H1 (cell line): Measurements from ENCODE around the gene CCDC174. TPM values are rescaled to one million over a fixed set of nuclear protein-coding genes. Genes with fewer than 3 reads are reported as not detected.

ENCODE experiments used
- CTCF ChIA-PET: fragments of 300-600 bp; sonication (Branson Sonifier 250); formaldehyde crosslinking; loops from one replicate; lab custom pipeline; 2021; ENCODE audit not compliant: partially characterized antibody; lab: Charles Lee
- POLR2A ChIA-PET: fragments of 300-600 bp; sonication (Branson Sonifier 250); formaldehyde crosslinking; loops from one replicate; lab custom pipeline; 2021; ENCODE audit warnings: inconsistent platforms; ENCODE audit not compliant: partially characterized antibody; lab: Charles Lee
- DNase-seq, 2 experiments: peaks; one replicate each; pipeline versions ENCODE4 v3.0.0 to v3.0.0-alpha.2; 2010 to 2022; ENCODE audit warnings: low spot score in 2 of 2, low read depth in 1 of 2, mixed read lengths in 1 of 2
- FAIRE-seq: peaks from 2 replicates; lab custom pipeline; 2011; peaks lifted over from hg19 to GRCh38; lab: Jason Lieb, UNC
- H2AFZ ChIP-seq: 2 replicates; pipeline ENCODE4 v1.8.1; 2012; ENCODE audit warnings: low read length, inconsistent platforms
- H2AK5ac ChIP-seq: 2 replicates; pipeline ENCODE4 v1.6.1; 2013; ENCODE audit warnings: low read depth, low read length
- H2BK120ac ChIP-seq: replicated peaks from 2 replicates; pipeline ENCODE3; 2013; ENCODE audit warnings: low read depth, low read length, inconsistent platforms
- H2BK12ac ChIP-seq: 2 replicates; pipeline ENCODE4 v1.6.1; 2013; ENCODE audit warnings: low read depth, low read length
- H2BK15ac ChIP-seq: 2 replicates; pipeline ENCODE4 v1.6.1; 2013; ENCODE audit warnings: low read length
- H2BK20ac ChIP-seq: 2 replicates; pipeline ENCODE4 v1.6.1; 2013; ENCODE audit warnings: low read length
- H2BK5ac ChIP-seq: 2 replicates; pipeline ENCODE4 v1.6.1; 2013; ENCODE audit warnings: low read depth, low read length
- H3K14ac ChIP-seq: 2 replicates; pipeline ENCODE4 v1.6.1; 2013; ENCODE audit warnings: inconsistent platforms; ENCODE audit not compliant: insufficient read length
- H3K18ac ChIP-seq: 2 replicates; pipeline ENCODE4 v1.6.1; 2013; ENCODE audit warnings: low read length; ENCODE audit errors: extremely low read depth
- H3K23ac ChIP-seq: 2 replicates; pipeline ENCODE4 v1.6.1; 2013; ENCODE audit warnings: inconsistent platforms; ENCODE audit not compliant: insufficient read length
- H3K23me2 ChIP-seq: 2 replicates; pipeline ENCODE4 v1.6.1; 2013; ENCODE audit warnings: low read depth, low read length
- H3K27ac ChIP-seq: 2 replicates; pipeline ENCODE4 v1.6.1; 2011; ENCODE audit warnings: low read depth, low read length, inconsistent platforms
- H3K27me3 ChIP-seq, 4 experiments: replicated peaks in 1 of 4; 1 replicate in 1 of 4; 2 replicates in 3 of 4; pipeline versions ENCODE4 v1.6.1 to v1.8.1; 2011 to 2013; ENCODE audit warnings: low read length in 3 of 4, mild to moderate bottlenecking in 3 of 4, inconsistent platforms in 2 of 4, mixed read lengths in 2 of 4, moderate library complexity in 1 of 4; ENCODE audit not compliant: control insufficient read depth in 3 of 4, insufficient read depth in 3 of 4; ENCODE audit errors: extremely low read depth in 1 of 4
- H3K36me3 ChIP-seq, 4 experiments: 2 replicates each; pipeline versions ENCODE4 v1.6.1 to v1.8.1; 2011 to 2013; ENCODE audit warnings: mild to moderate bottlenecking in 4 of 4, low read length in 3 of 4, moderate library complexity in 2 of 4, control low read depth in 1 of 4, inconsistent platforms in 1 of 4; ENCODE audit not compliant: insufficient read depth in 4 of 4, control insufficient read depth in 2 of 4
- H3K4ac ChIP-seq: replicated peaks from 2 replicates; pipeline ENCODE3; 2013; ENCODE audit warnings: low read length, low read depth, mixed read lengths, inconsistent platforms; ENCODE audit not compliant: insufficient read length
- H3K4me1 ChIP-seq, 4 experiments: replicated peaks in 1 of 4; 1 replicate in 1 of 4; 2 replicates in 3 of 4; pipeline versions ENCODE4 v1.6.1 to v1.8.1; 2011 to 2013; ENCODE audit warnings: low read length in 3 of 4, inconsistent platforms in 2 of 4, mixed read lengths in 1 of 4; ENCODE audit not compliant: insufficient read depth in 4 of 4, control insufficient read depth in 3 of 4
- H3K4me2 ChIP-seq, 2 experiments: 2 replicates each; pipeline versions ENCODE4 v1.6.1 to v1.8.1; 2011 to 2013; ENCODE audit warnings: low read depth in 2 of 2, low read length in 2 of 2, control low read depth in 1 of 2, inconsistent platforms in 1 of 2, mild to moderate bottlenecking in 1 of 2; ENCODE audit not compliant: insufficient read depth in 1 of 2
- H3K4me3 ChIP-seq, 4 experiments: fragments of 200-600, 300-600 bp in 1 of 4; sonication (generic), shearing (Covaris generic), sonication (Bioruptor Twin) in 1 of 4; 2 replicates each; pipeline versions ENCODE4 v1.5.1 to v1.8.1; 2011 to 2016; ENCODE audit warnings: low read length in 4 of 4, low read depth in 3 of 4, control low read depth in 2 of 4, inconsistent platforms in 2 of 4, mild to moderate bottlenecking in 2 of 4, mixed read lengths in 1 of 4, moderate library complexity in 1 of 4; ENCODE audit not compliant: insufficient read depth in 2 of 4; ENCODE audit errors: extremely low read depth in 1 of 4
- H3K56ac ChIP-seq: replicated peaks from 2 replicates; pipeline ENCODE3; 2013; ENCODE audit warnings: low read depth, mild to moderate bottlenecking, mixed read lengths, low read length, inconsistent platforms; ENCODE audit not compliant: insufficient read length
- H3K79me1 ChIP-seq: 2 replicates; pipeline ENCODE4 v1.6.1; 2013; ENCODE audit warnings: low read depth, low read length, control low read depth
- H3K79me2 ChIP-seq, 2 experiments: 2 replicates each; pipeline versions ENCODE4 v1.6.1 to v1.8.1; 2012 to 2013; ENCODE audit warnings: low read length in 2 of 2, mild to moderate bottlenecking in 2 of 2, inconsistent platforms in 1 of 2; ENCODE audit not compliant: insufficient read depth in 2 of 2, control insufficient read depth in 1 of 2
- H3K9ac ChIP-seq, 4 experiments: replicated peaks in 1 of 4; 1 replicate in 1 of 4; 2 replicates in 3 of 4; pipeline versions ENCODE4 v1.6.1 to v1.8.1; 2011 to 2013; ENCODE audit warnings: low read depth in 3 of 4, low read length in 3 of 4, control low read depth in 2 of 4, mild to moderate bottlenecking in 2 of 4, moderate library complexity in 2 of 4, inconsistent platforms in 1 of 4; ENCODE audit errors: extremely low read depth in 1 of 4
- H3K9me3 ChIP-seq, 2 experiments: 2 replicates each; pipeline versions ENCODE4 v1.6.1 to v1.8.1; 2012 to 2013; ENCODE audit warnings: mild to moderate bottlenecking in 2 of 2, moderate library complexity in 2 of 2, control low read depth in 1 of 2, inconsistent platforms in 1 of 2, low read depth in 1 of 2, low read length in 1 of 2, mixed read lengths in 1 of 2; ENCODE audit not compliant: insufficient read depth in 2 of 2
- H4K20me1 ChIP-seq, 2 experiments: replicated peaks in 1 of 2; 2 replicates each; pipeline versions ENCODE3 to v1.8.1; 2011 to 2013; ENCODE audit warnings: inconsistent platforms in 2 of 2, low read length in 2 of 2, mild to moderate bottlenecking in 1 of 2; ENCODE audit not compliant: insufficient read depth in 2 of 2, control insufficient read depth in 1 of 2
- H4K5ac ChIP-seq: 2 replicates; pipeline ENCODE4 v1.6.1; 2013; ENCODE audit warnings: low read length, low read depth, mixed read lengths, inconsistent platforms; ENCODE audit not compliant: insufficient read length
- H4K8ac ChIP-seq: 2 replicates; pipeline ENCODE4 v1.8.0; 2013; ENCODE audit warnings: mild to moderate bottlenecking, moderate library complexity, low read length, inconsistent platforms; ENCODE audit not compliant: insufficient read depth; ENCODE audit errors: extremely low read depth
- H4K91ac ChIP-seq: replicated peaks from 2 replicates; pipeline ENCODE3; 2013; ENCODE audit warnings: low read length, mixed read lengths, inconsistent platforms; ENCODE audit not compliant: insufficient read length
- ATF3 ChIP-seq: IDR thresholded peaks from 2 replicates; pipeline ENCODE4 v1.6.1; 2011; ENCODE audit warnings: low read depth, mild to moderate bottlenecking, low read length; ENCODE audit not compliant: insufficient read depth
- CTCF ChIP-seq, 3 experiments: IDR thresholded peaks; 1 replicate in 2 of 3; 2 replicates in 1 of 3; pipeline versions ENCODE4 v1.5.1 to v1.6.1; 2011; ENCODE audit warnings: low read length in 3 of 3, mild to moderate bottlenecking in 3 of 3, inconsistent platforms in 2 of 3, low read depth in 1 of 3, moderate library complexity in 1 of 3; ENCODE audit not compliant: insufficient read depth in 1 of 3; ENCODE audit errors: control extremely low read depth in 1 of 3
- POLR2AphosphoS5 ChIP-seq: IDR thresholded peaks from 2 replicates; pipeline ENCODE4 v1.6.1; 2011; ENCODE audit warnings: low read depth, low read length
- WGBS, 2 experiments: shearing (Covaris generic) in 1 of 2; methylation state at CpG; one replicate each; pipeline versions ENCODE4 v1.1.6 to v1.1.7; 2013 to 2015; ENCODE audit warnings: low lambda C conversion rate in 2 of 2, mixed read lengths in 2 of 2, inconsistent platforms in 1 of 2, low coverage in 1 of 2, missing lambda C conversion rate in 1 of 2; ENCODE audit not compliant: insufficient replicate concordance in 2 of 2, insufficient coverage in 1 of 2, insufficient read length in 1 of 2; ENCODE audit errors: extremely low coverage in 1 of 2, missing lambda C conversion rate in 1 of 2; 5-methylcytosine and 5-hydroxymethylcytosine counted together
- polyA plus RNA-seq, 7 experiments: library from polyadenylated mRNA; depleted of rRNA in 3 of 7; stranded (reverse) in 5 of 7; unstranded in 2 of 7; fragments of >200 nt in 5 of 7; fragments of 200-250 nt in 2 of 7; gene quantifications; 1 replicate in 5 of 7; 2 replicates in 1 of 7; 4 replicates in 1 of 7; pipeline versions ENCODE4 v1.2.1 to v1.2.3, GENCODE V29; 2011 to 2013; ENCODE audit warnings: missing spikeins in 2 of 7, mixed read lengths in 2 of 7
- total RNA-seq: library from RNA; stranded (reverse); fragmentation: NEBNext Ultra II Directional; extraction: Animal tissue kit (Norgen Biotek cat#: 25700); gene quantifications from 2 replicates; pipeline ENCODE4 v1.2.1, GENCODE V29; 2021

Gene CCDC174
- total and polyA plus RNA-seq, 2 of the 8 experiments (the other 6 are each of a cell fraction or from before 2014, with no cell fraction given) = 3.5 to 11.9 TPM

- H3K23me2 ChIP-seq = peaks cover 2% of the 10 kb centered on the region; the same call in 1 of the 2 replicates
- H2BK12ac ChIP-seq = no peak overlapping the region
- POLR2A ChIA-PET = interaction anchor here (2.1 kb wide), 1 partner anchor 10 kb away, joined by 6 read pairs; no protein-coding TSS in a partner anchor
- no peaks in the 10 kb centered on the region for H3K79me2 ChIP-seq
- no peak overlapping the region for H3K27ac ChIP-seq
- H2AFZ ChIP-seq = peak overlapping the region; percentile 78; the same call in 1 of the 2 replicates
- H3K27me3 ChIP-seq = no peaks in the 10 kb centered on the region
- no peak overlapping the region for H3K14ac ChIP-seq
- FAIRE-seq (no peak), DNase-seq (no peak)
- H3K4me3 ChIP-seq = no peak overlapping the region
- no peaks in the 10 kb centered on the region; the same call in 1 of the 2 replicates for H3K79me1 ChIP-seq
- no peaks in the 10 kb centered on the region for H3K9me3 ChIP-seq
- 85% methylated on average over 6 of the region's 6 CpGs; no CpG with 5 or more reads in 1 of the 2 experiments for WGBS, 2 experiments
- no peak overlapping the region for H3K9ac ChIP-seq
- H3K4ac ChIP-seq = no peak overlapping the region
- H2BK15ac ChIP-seq = no peak overlapping the region
- H2BK5ac ChIP-seq = no peak overlapping the region
- no peak overlapping the region for H2AK5ac ChIP-seq
- H3K36me3 ChIP-seq = no peaks in the 10 kb centered on the region
- no peak overlapping the region for H4K5ac ChIP-seq
- no peaks in the 10 kb centered on the region for H4K20me1 ChIP-seq
- H4K8ac ChIP-seq = no peak overlapping the region
- no peak overlapping the region for H2BK20ac ChIP-seq
- no peak overlapping the region for H3K56ac ChIP-seq
- no peak overlapping the region for H3K18ac ChIP-seq
- no peak overlapping the region for H3K4me2 ChIP-seq
- H3K23ac ChIP-seq = no peak overlapping the region
- peaks cover 0 to 5% (median 0%) of the 10 kb centered on the region in 4 experiments; a peak in 3 of 7 replicates for H3K4me1 ChIP-seq
- H4K91ac ChIP-seq = no peak overlapping the region
- H2BK120ac ChIP-seq = no peak overlapping the region
- CTCF ChIA-PET = interaction anchor here (1.6 to 7.0 kb wide), 4 partner anchors 8 to 119 kb away, joined by 4 to 35 read pairs (median 6); no protein-coding TSS in a partner anchor
- TF ChIP-seq POLR2AphosphoS5 (no peak), CTCF (IDR thresholded peaks at IDR 0.05; ENCODE audit: control extremely low read depth in 1 of 3, insufficient read depth in 1 of 3, low read depth in 1 of 3, low read length in 3 of 3) (no peak), ATF3 (no peak)
Observed at GRCh38 chr3:14627815-14628214, 23.7 kb upstream of the CCDC174 start.
